GM23338 (cell line): ENCODE results near the gene MT1E. TPM values are rescaled to one million over a fixed set of nuclear protein-coding genes. Genes with fewer than 3 reads are reported as not detected.

Source experiments
- ATAC-seq: fragments of 200-7000 bp; cut with Tn5 transposase; 3 replicates; pipeline ENCODE4 v1.9.1; 2020
- DNase-seq: peaks from one replicate; pipeline ENCODE4 v3.0.0-alpha.2; 2015; ENCODE audit warnings: low spot score
- H2AFZ ChIP-seq: fragments of 200-600 bp; sonication (generic); 2 replicates; pipeline ENCODE4 v1.8.0; 2016; ENCODE audit warnings: antibody characterized with exemption, mild to moderate bottlenecking, moderate library complexity
- H3F3A ChIP-seq: fragments of 200-600 bp; sonication (generic); replicated peaks from 2 replicates; pipeline ENCODE4 v1.8.0; 2017; ENCODE audit warnings: antibody characterized with exemption, mixed run types, low read depth
- H3K27ac ChIP-seq: fragments of 200-600 bp; sonication (generic); 2 replicates; pipeline ENCODE4 v1.6.1; 2016; ENCODE audit warnings: low read depth
- H3K27me3 ChIP-seq: fragments of 200-600 bp; sonication (generic); 2 replicates; pipeline ENCODE4 v1.8.0; 2016; ENCODE audit warnings: mild to moderate bottlenecking, mixed run types, moderate library complexity; ENCODE audit not compliant: insufficient read depth
- H3K36me3 ChIP-seq: fragments of 200-600 bp; sonication (generic); 2 replicates; pipeline ENCODE4 v1.8.0; 2016; ENCODE audit warnings: mild to moderate bottlenecking; ENCODE audit not compliant: insufficient read depth
- H3K4me1 ChIP-seq: fragments of 200-600 bp; sonication (generic); 2 replicates; pipeline ENCODE4 v1.8.0; 2016; ENCODE audit warnings: mild to moderate bottlenecking, moderate library complexity; ENCODE audit not compliant: insufficient read depth
- H3K4me2 ChIP-seq: fragments of 200-600 bp; sonication (generic); 2 replicates; pipeline ENCODE4 v1.7.1; 2017; ENCODE audit warnings: mixed run types
- H3K4me3 ChIP-seq: fragments of 200-600 bp; sonication (generic); 2 replicates; pipeline ENCODE4 v1.6.1; 2016; ENCODE audit warnings: mixed run types
- H3K79me2 ChIP-seq: fragments of 200-600 bp; sonication (generic); replicated peaks from 2 replicates; pipeline ENCODE4 v1.8.0; 2017; ENCODE audit warnings: mild to moderate bottlenecking; ENCODE audit not compliant: insufficient read depth
- H3K9me2 ChIP-seq: fragments of 200-600 bp; sonication (generic); 2 replicates; pipeline ENCODE4 v1.8.0; 2017; ENCODE audit not compliant: insufficient read depth
- H4K20me1 ChIP-seq: fragments of 200-600 bp; sonication (generic); replicated peaks from 2 replicates; pipeline ENCODE4 v1.8.0; 2017; ENCODE audit warnings: mild to moderate bottlenecking; ENCODE audit not compliant: insufficient read depth
- H3K27ac Mint-ChIP-seq: 2 replicates; pipeline ENCODE4 v1.8.0; 2020; ENCODE audit warnings: inconsistent platforms, mild to moderate bottlenecking, moderate library complexity, mixed read lengths
- H3K27me3 Mint-ChIP-seq: 3 replicates; pipeline ENCODE4 v1.8.0; 2022; ENCODE audit warnings: low read depth, mild to moderate bottlenecking, moderate library complexity, mixed read lengths, inconsistent platforms; ENCODE audit not compliant: insufficient read depth, poor library complexity
- H3K36me3 Mint-ChIP-seq: 3 replicates; pipeline ENCODE4 v1.8.0; 2021; ENCODE audit warnings: low read depth, mild to moderate bottlenecking, inconsistent platforms, moderate library complexity, mixed read lengths
- H3K4me1 Mint-ChIP-seq: 3 replicates; pipeline ENCODE4 v1.8.0; 2020; ENCODE audit warnings: mild to moderate bottlenecking, inconsistent platforms, mixed read lengths
- H3K4me3 Mint-ChIP-seq: 3 replicates; pipeline ENCODE4 v1.8.0; 2021; ENCODE audit warnings: moderate library complexity, mild to moderate bottlenecking, inconsistent platforms, mixed read lengths
- H3K9me3 Mint-ChIP-seq: 3 replicates; pipeline ENCODE4 v1.8.0; 2020; ENCODE audit warnings: moderate library complexity, mild to moderate bottlenecking, inconsistent platforms, mixed read lengths
- CREB1 ChIP-seq: fragments of 250-450 bp; sonication (Bioruptor Pico); IDR thresholded peaks from 2 replicates; pipeline ENCODE4 v1.5.0; 2020; ENCODE audit warnings: low read depth, mild to moderate bottlenecking, moderate library complexity
- EZH2 ChIP-seq: fragments of 200-600 bp; sonication (generic); IDR thresholded peaks from one replicate; pipeline ENCODE4 v1.8.0; 2017; ENCODE audit warnings: antibody characterized with exemption, mild to moderate bottlenecking, low read depth; ENCODE audit not compliant: unreplicated experiment
- EZH2phosphoT487 ChIP-seq: fragments of 200-600 bp; sonication (generic); IDR thresholded peaks from one replicate; pipeline ENCODE4 v1.8.1; 2018; ENCODE audit warnings: antibody characterized with exemption; ENCODE audit not compliant: unreplicated experiment
- NANOG ChIP-seq: IDR thresholded peaks from 2 replicates; pipeline ENCODE4 v1.6.1; 2016; ENCODE audit warnings: antibody characterized with exemption, borderline replicate concordance
- POLR2AphosphoS5 ChIP-seq: IDR thresholded peaks from 2 replicates; pipeline ENCODE4 v1.6.1; 2016; ENCODE audit warnings: antibody characterized with exemption, low read depth
- STAT1 ChIP-seq: IDR thresholded peaks from one replicate; pipeline ENCODE4 v1.6.1; 2016; ENCODE audit warnings: antibody characterized with exemption; ENCODE audit not compliant: unreplicated experiment
- ZNF331 ChIP-seq: fragments of 250-450 bp; sonication (Bioruptor Pico); IDR thresholded peaks from 2 replicates; pipeline ENCODE4 v1.5.0; 2020; ENCODE audit warnings: low read depth, mild to moderate bottlenecking, moderate library complexity
- long read RNA-seq: library from polyadenylated mRNA; unstranded; transcript quantifications from one replicate; pipeline ENCODE4 v2.0.0, GENCODE V29; 2020; ENCODE audit not compliant: unreplicated experiment
- polyA plus RNA-seq: library from polyadenylated mRNA; unstranded; fragments of >200 nt; fragmentation: Nextera tagmentation; extraction: Ambion mirVana; gene quantifications from 2 replicates; pipeline ENCODE4 v1.2.1, GENCODE V29; 2016
- total RNA-seq: library from RNA; depleted of rRNA; stranded (reverse); fragments of >200 nt; shearing (Covaris generic); gene quantifications from 2 replicates; pipeline ENCODE4 v1.2.3, GENCODE V29; 2014; rRNA removed
- TF ChIP-seq, protein P1 (sequence below), 2 experiments: fragments of 200-600 bp in 1 of 2; sonication (generic) in 1 of 2; conservative IDR thresholded peaks; 2 replicates each; pipeline versions ENCODE4 v1.5.1 to v1.6.1; 2016 to 2017; ENCODE audit warnings: antibody characterized with exemption in 2 of 2, low read depth in 2 of 2, mild to moderate bottlenecking in 2 of 2, moderate library complexity in 1 of 2

The MT1E gene
- total RNA-seq, result 13.9 and 31.0 TPM in 2 replicates
- polyA plus RNA-seq, result 121 and 133 TPM in 2 replicates
- long read RNA-seq, transcript MT1E-201 (3 exons, 704 nt), result major isoform, 52 of 58 reads
- long read RNA-seq, partial matches to known transcripts, result 0 of 58 reads
- long read RNA-seq, other reads (novel, unspliced or antisense), result 6 of 58 reads

DNA sequence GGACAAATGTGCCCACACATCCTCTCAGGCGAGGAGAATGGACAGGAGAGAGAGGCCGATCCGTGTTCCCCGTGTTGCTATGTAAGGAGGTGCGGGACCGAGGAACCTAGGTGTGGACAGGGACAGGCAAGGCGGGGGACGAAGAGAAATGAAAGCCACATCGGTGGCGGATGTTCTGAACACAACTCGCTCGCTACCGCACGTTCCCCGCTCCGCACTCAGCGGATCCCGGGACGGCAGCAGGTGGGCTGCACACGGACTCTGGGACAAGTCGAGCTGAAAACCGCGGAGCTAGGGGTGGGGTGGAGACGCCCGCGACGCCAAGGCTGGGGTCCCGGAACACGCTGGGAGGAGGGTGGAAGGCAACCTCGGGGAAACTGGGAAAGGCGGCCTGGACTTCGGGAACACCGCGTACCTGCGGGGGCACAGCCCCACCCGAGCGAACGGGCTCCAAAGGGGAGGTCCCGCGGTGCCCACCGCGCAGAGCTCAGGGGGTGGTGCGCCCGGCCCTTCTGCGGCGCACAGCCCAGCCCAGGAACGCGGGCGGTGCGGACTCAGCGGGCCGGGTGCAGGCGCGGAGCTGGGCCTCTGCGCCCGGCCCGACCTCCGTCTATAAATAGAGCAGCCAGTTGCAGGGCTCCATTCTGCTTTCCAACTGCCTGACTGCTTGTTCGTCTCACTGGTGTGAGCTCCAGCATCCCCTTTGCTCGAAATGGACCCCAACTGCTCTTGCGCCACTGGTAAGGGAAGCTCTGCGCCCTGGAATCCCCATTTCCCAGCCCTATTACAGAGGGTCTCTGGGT is at the start of gene MT1E:
MT1E (plus strand) TSS at position 642 of the 803 bp plus-strand sequence; CDS start at position 713, 71 bp downstream.
- Mint-ChIP-seq H3K27ac (no peak within 1 kb of the TSS), H3K27me3 (peaks cover 88% of the 10 kb centered on the region), H3K36me3 (peaks cover 14% of the 10 kb centered on the region; the same call in 1 of the 3 replicates), H3K4me1 (peaks cover 41% of the 10 kb centered on the region), H3K4me3 (peak within 1 kb of the TSS; percentile 82), H3K9me3 (peaks cover 11% of the 10 kb centered on the region; the same call in 1 of the 3 replicates)
- Histone ChIP-seq H3K9me2 (no peaks in the 10 kb centered on the region; the same call in 1 of the 2 replicates), H3K79me2 (no peaks in the 10 kb centered on the region), H3F3A (0 out of 2 replicates have a peak, but pooled peaks cover 8% of the 10 kb centered on the region), H3K4me1 (peaks cover 37% of the 10 kb centered on the region), H2AFZ (peak within 1 kb of the TSS; percentile 98), H3K27ac (no peak within 1 kb of the TSS), H3K27me3 (peaks cover 100% of the 10 kb centered on the region), H4K20me1 (peaks cover 2% of the 10 kb centered on the region; the same call in 1 of the 2 replicates), H3K4me3 (peak within 1 kb of the TSS; percentile 63), H3K4me2 (peak within 1 kb of the TSS; percentile 84), H3K36me3 (no peaks in the 10 kb centered on the region)
- no peak for TF ChIP-seq CREB1
- peak; percentile 80 for TF ChIP-seq POLR2AphosphoS5
- peak; percentile 51 for TF ChIP-seq EZH2
- no peak for TF ChIP-seq STAT1
- TF ChIP-seq ZNF331 (CRISPR knock-in tag), result no peak
- TF ChIP-seq EZH2phosphoT487, result peak; percentile 52
- peak; percentile 86 for ATAC-seq
- DNase-seq, result peak; percentile 81

DNA sequence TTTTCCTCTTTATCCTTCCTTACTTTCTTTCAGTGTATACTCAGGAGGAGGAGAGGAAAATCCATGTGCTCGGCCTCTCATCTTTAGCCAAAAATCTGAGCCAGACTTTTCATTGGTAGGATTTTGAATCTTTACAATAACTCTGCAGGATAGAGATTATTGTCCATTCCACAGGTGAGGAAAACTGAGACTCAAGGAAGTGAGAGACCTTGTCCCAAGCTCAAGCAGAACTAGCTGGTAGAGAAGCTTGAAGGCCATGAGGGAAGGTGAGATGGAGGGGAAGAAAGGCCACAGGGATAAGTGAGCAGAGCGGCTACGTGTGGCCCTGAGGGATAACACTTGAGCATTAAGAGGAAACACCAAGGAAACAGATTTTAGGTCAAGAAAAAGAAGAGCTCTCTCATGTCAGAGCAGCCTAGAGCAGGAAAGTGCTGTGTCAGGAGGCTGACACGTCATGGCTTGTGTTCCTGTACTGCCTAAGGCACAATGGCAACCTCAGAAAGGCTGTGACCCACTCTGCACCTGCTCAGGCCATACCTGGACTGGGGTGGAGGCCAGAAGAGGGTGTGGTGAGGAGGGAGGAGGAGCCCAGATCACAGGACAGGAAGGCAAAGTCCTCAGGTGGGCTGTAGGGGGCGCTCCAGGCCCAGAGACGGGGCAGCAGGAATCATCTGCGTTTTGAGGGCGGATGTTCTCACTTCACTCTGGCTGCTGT is 48.8 kb upstream of the MT1E start:
- no peak overlapping the region for H2AFZ ChIP-seq
- H3K79me2 ChIP-seq, result no peaks in the 10 kb centered on the region
- no peaks in the 10 kb centered on the region for H3K36me3 ChIP-seq
- peaks cover 9% of the 10 kb centered on the region for H3K27me3 Mint-ChIP-seq
- peaks cover 4% of the 10 kb centered on the region; the same call in 2 of the 3 replicates for H3K9me3 Mint-ChIP-seq
- no peak overlapping the region for H3K4me3 Mint-ChIP-seq
- H3K4me2 ChIP-seq, result no peak overlapping the region
- no peak overlapping the region for H3K27ac Mint-ChIP-seq
- no peaks in the 10 kb centered on the region; the same call in 2 of the 3 replicates for H3K4me1 Mint-ChIP-seq
- peaks cover 2% of the 10 kb centered on the region; the same call in 2 of the 3 replicates for H3K36me3 Mint-ChIP-seq
- H3K9me2 ChIP-seq, result no peaks in the 10 kb centered on the region
- no peaks in the 10 kb centered on the region for H4K20me1 ChIP-seq
- TF ChIP-seq NANOG, result no peak
- TF ChIP-seq, protein P1, sequence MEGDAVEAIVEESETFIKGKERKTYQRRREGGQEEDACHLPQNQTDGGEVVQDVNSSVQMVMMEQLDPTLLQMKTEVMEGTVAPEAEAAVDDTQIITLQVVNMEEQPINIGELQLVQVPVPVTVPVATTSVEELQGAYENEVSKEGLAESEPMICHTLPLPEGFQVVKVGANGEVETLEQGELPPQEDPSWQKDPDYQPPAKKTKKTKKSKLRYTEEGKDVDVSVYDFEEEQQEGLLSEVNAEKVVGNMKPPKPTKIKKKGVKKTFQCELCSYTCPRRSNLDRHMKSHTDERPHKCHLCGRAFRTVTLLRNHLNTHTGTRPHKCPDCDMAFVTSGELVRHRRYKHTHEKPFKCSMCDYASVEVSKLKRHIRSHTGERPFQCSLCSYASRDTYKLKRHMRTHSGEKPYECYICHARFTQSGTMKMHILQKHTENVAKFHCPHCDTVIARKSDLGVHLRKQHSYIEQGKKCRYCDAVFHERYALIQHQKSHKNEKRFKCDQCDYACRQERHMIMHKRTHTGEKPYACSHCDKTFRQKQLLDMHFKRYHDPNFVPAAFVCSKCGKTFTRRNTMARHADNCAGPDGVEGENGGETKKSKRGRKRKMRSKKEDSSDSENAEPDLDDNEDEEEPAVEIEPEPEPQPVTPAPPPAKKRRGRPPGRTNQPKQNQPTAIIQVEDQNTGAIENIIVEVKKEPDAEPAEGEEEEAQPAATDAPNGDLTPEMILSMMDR (conservative IDR thresholded peaks at IDR 0.05; ENCODE audit: low read depth in 2 of 2), result peak; percentile 94 to 98
- H3F3A ChIP-seq, result no peaks in the 10 kb centered on the region
- peak; percentile 92 for DNase-seq
- H3K4me3 ChIP-seq, result no peak overlapping the region
- no peaks in the 10 kb centered on the region for H3K4me1 ChIP-seq
- no peaks in the 10 kb centered on the region for H3K27me3 ChIP-seq
- no peak overlapping the region for H3K27ac ChIP-seq
- peak; percentile 100 for ATAC-seq
